ENCODE data around the gene ZSCAN5B.
"Not testable (repeated sequence)": the region's sequence is repeated elsewhere in the genome, so short reads cannot be mapped to it uniquely, and the experiment has no call there.

- TF ChIP-seq CTCF (IDR thresholded peaks at IDR 0.05); POLR2AphosphoS5 (IDR thresholded peaks at IDR 0.05); EP300 (IDR thresholded peaks at IDR 0.05); POLR2A (IDR thresholded peaks at IDR 0.05; ENCODE audit: low read depth): not testable (repeated sequence)
Observed at GRCh38 chr19:56245764-56246163, 48.2 kb upstream of the ZSCAN5B start.

Data from esophagus muscularis mucosa (tissue), 4 donors.